DND-41 (cell line): ENCODE results near the gene CROCC.

Source experiments
- ATAC-seq: fragments of 200-7000 bp; cut with Tn5 transposase; 3 replicates; pipeline ENCODE4 v1.9.1; 2021; ENCODE audit warnings: low read depth; ENCODE audit not compliant: insufficient read depth
- DNase-seq: peaks from one replicate; pipeline ENCODE4 v3.0.0-alpha.2; 2020
- H2AFZ ChIP-seq: 2 replicates; pipeline ENCODE4 v1.6.0; 2012; ENCODE audit warnings: low read depth, low read length
- H3K27ac ChIP-seq: 2 replicates; pipeline ENCODE4 v1.5.1; 2012; ENCODE audit warnings: low read length, inconsistent platforms
- H3K27me3 ChIP-seq: fragments of 200-600 bp; sonication (generic); 2 replicates; pipeline ENCODE4 v1.6.0; 2012; ENCODE audit warnings: low read length, mild to moderate bottlenecking, inconsistent platforms; ENCODE audit not compliant: insufficient read depth, poor library complexity
- H3K36me3 ChIP-seq: 2 replicates; pipeline ENCODE4 v1.5.1; 2012; ENCODE audit warnings: low read length, inconsistent platforms; ENCODE audit not compliant: insufficient read depth
- H3K4me1 ChIP-seq: 2 replicates; pipeline ENCODE4 v1.5.1; 2012; ENCODE audit warnings: mild to moderate bottlenecking, low read length; ENCODE audit not compliant: insufficient read depth
- H3K4me2 ChIP-seq: 2 replicates; pipeline ENCODE4 v1.6.0; 2012; ENCODE audit warnings: mild to moderate bottlenecking, moderate library complexity, low read length, inconsistent platforms; ENCODE audit not compliant: insufficient read depth
- H3K4me3 ChIP-seq, 2 experiments: fragments of 200-600 bp in 1 of 2; shearing (Covaris generic) in 1 of 2; 2 replicates each; pipeline ENCODE4 v1.5.1; 2012 to 2016; ENCODE audit warnings: inconsistent platforms in 2 of 2, low read length in 2 of 2, mild to moderate bottlenecking in 2 of 2, low read depth in 1 of 2, moderate library complexity in 1 of 2
- H3K79me2 ChIP-seq: 2 replicates; pipeline ENCODE4 v1.6.0; 2012; ENCODE audit warnings: low read length, inconsistent platforms; ENCODE audit not compliant: insufficient read depth
- H3K9ac ChIP-seq: 2 replicates; pipeline ENCODE4 v1.6.0; 2012; ENCODE audit warnings: low read depth, mild to moderate bottlenecking, inconsistent platforms, low read length, moderate library complexity
- H3K9me3 ChIP-seq: 2 replicates; pipeline ENCODE4 v1.5.1; 2012; ENCODE audit warnings: low read length, moderate library complexity, mild to moderate bottlenecking, inconsistent platforms; ENCODE audit not compliant: insufficient read depth, severe bottlenecking
- H4K20me1 ChIP-seq: 2 replicates; pipeline ENCODE4 v1.6.0; 2012; ENCODE audit warnings: low read length; ENCODE audit not compliant: insufficient read depth
- CTCF ChIP-seq: IDR thresholded peaks from 2 replicates; pipeline ENCODE4 v1.5.1; 2012; ENCODE audit warnings: borderline replicate concordance, low read length, moderate library complexity, mild to moderate bottlenecking; ENCODE audit not compliant: poor library complexity, severe bottlenecking; ENCODE audit errors: extremely low read depth
- EZH2 ChIP-seq: IDR thresholded peaks from 3 replicates; pipeline ENCODE4 v1.6.1; 2012; ENCODE audit warnings: borderline replicate concordance, low read depth, mild to moderate bottlenecking, moderate library complexity, low read length, inconsistent platforms; ENCODE audit not compliant: severe bottlenecking

CROCC gene

GRCh38 chr1:16981269-16981849 lies 59.6 kb downstream of the CROCC start:
- Histone ChIP-seq H4K20me1 (no peaks in the 10 kb centered on the region; the same call in 1 of the 2 replicates), H3K9me3 (no peaks in the 10 kb centered on the region), H3K9ac (no peak overlapping the region), H3K27me3 (no peaks in the 10 kb centered on the region), H2AFZ (no peak overlapping the region), H3K27ac (no peak overlapping the region), H3K4me2 (no peak overlapping the region), H3K36me3 (peaks cover 4% of the 10 kb centered on the region; the same call in 1 of the 2 replicates), H3K4me3 (no peak overlapping the region), H3K4me1 (no peaks in the 10 kb centered on the region), H3K79me2 (no peaks in the 10 kb centered on the region)
- no peak for DNase-seq
- TF ChIP-seq EZH2 (no peak), CTCF (no peak)
- ATAC-seq = no peak

GRCh38 chr1:16982902-16983301 lies 61.2 kb downstream of the CROCC start:
- Histone ChIP-seq H2AFZ (no peak overlapping the region), H3K9ac (no peak overlapping the region), H3K4me3 (no peak overlapping the region), H3K27me3 (no peaks in the 10 kb centered on the region), H3K4me2 (no peak overlapping the region), H3K4me1 (no peaks in the 10 kb centered on the region), H3K79me2 (no peaks in the 10 kb centered on the region), H3K9me3 (no peaks in the 10 kb centered on the region), H3K36me3 (peaks cover 14% of the 10 kb centered on the region), H3K27ac (no peak overlapping the region), H4K20me1 (no peaks in the 10 kb centered on the region; the same call in 1 of the 2 replicates)
- no peak for ATAC-seq
- DNase-seq = no peak
- TF ChIP-seq EZH2 = no peak
- no peak for TF ChIP-seq CTCF

DNA sequence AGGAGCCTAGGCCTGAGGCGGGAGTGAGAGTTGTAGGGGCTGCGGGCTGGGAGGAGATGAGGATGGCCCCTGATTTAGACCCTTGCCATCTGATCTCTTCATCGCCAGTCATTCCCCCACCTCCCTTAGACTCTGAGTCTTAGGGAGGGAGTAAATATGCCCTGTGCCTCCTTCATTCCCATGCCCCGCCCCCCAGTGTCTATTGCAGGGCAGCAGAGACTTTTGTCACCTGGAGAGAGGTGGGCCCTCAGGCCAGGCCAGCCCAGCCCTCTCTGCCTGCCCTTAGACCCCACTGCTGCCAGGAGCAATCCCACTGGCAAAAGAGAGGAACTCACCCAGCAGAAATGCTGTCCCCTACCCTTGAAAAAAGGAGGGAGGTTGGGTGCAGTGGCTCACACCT lies 61.9 kb downstream of the CROCC start:
- no peak for ATAC-seq
- no peak overlapping the region for H3K27ac ChIP-seq
- no peaks in the 10 kb centered on the region for H3K79me2 ChIP-seq
- TF ChIP-seq EZH2 = no peak
- no peak for TF ChIP-seq CTCF
- H3K9ac ChIP-seq = no peak overlapping the region
- no peaks in the 10 kb centered on the region for H3K27me3 ChIP-seq
- no peaks in the 10 kb centered on the region; the same call in 1 of the 2 replicates for H4K20me1 ChIP-seq
- H3K9me3 ChIP-seq = no peaks in the 10 kb centered on the region
- DNase-seq = no peak
- H2AFZ ChIP-seq = no peak overlapping the region
- no peak overlapping the region for H3K4me3 ChIP-seq
- H3K4me1 ChIP-seq = no peaks in the 10 kb centered on the region
- peaks cover 19% of the 10 kb centered on the region for H3K36me3 ChIP-seq
- no peak overlapping the region for H3K4me2 ChIP-seq

- Histone ChIP-seq H3K36me3 (peaks cover 19% of the 10 kb centered on the region), H3K9ac (no peak overlapping the region), H3K4me2 (no peak overlapping the region), H3K27ac (no peak overlapping the region), H4K20me1 (no peaks in the 10 kb centered on the region; the same call in 1 of the 2 replicates), H3K4me3 (no peak overlapping the region), H3K27me3 (no peaks in the 10 kb centered on the region), H3K4me1 (no peaks in the 10 kb centered on the region), H2AFZ (no peak overlapping the region), H3K79me2 (no peaks in the 10 kb centered on the region), H3K9me3 (no peaks in the 10 kb centered on the region)
- DNase-seq (no peak), ATAC-seq (no peak)
- TF ChIP-seq EZH2 (no peak), CTCF (no peak)
Measured at GRCh38 chr1:16984717-16985116, 63.0 kb downstream of the CROCC start.
